Endothelial cell of umbilical vein (primary cell): ENCODE results near the gene TBC1D9B.

ENCODE experiments used
- CTCF ChIP-seq, 2 donors: IDR thresholded peaks; 1 replicate in 1 of 2; 2 replicates in 1 of 2; pipeline ENCODE4 v1.5.1; 2011; ENCODE audit warnings: low read length in 2 of 2, mild to moderate bottlenecking in 2 of 2, moderate library complexity in 2 of 2, control low read depth in 1 of 2, inconsistent platforms in 1 of 2, low read depth in 1 of 2; ENCODE audit not compliant: insufficient read depth in 1 of 2; ENCODE audit errors: extremely low read depth in 1 of 2
- EZH2 ChIP-seq: IDR thresholded peaks from 2 replicates; pipeline ENCODE4 v1.6.1; 2012; ENCODE audit warnings: borderline replicate concordance, low read depth, mild to moderate bottlenecking, moderate library complexity, low read length, inconsistent platforms; ENCODE audit not compliant: severe bottlenecking
- MYC ChIP-seq: IDR thresholded peaks from one replicate; pipeline ENCODE4 v1.6.1; 2011; ENCODE audit warnings: mild to moderate bottlenecking, low read depth, low read length
- POLR2A ChIP-seq: IDR thresholded peaks from 2 replicates; pipeline ENCODE4 v1.6.1; 2012; ENCODE audit warnings: low read depth, mild to moderate bottlenecking, control low read depth, low read length
- POLR2AphosphoS5 ChIP-seq: IDR thresholded peaks from 2 replicates; pipeline ENCODE4 v1.6.1; 2012; ENCODE audit warnings: low read depth, mild to moderate bottlenecking, control low read depth, low read length, moderate library complexity; ENCODE audit not compliant: insufficient read depth

GRCh38 chr5:179841621-179842020, 66.1 kb downstream of the TBC1D9B start:
- no peak for TF ChIP-seq CTCF (IDR thresholded peaks at IDR 0.05; ENCODE audit: extremely low read depth in 1 of 2, insufficient read depth in 1 of 2, low read depth in 1 of 2, low read length in 2 of 2)
- no peak for TF ChIP-seq POLR2A
- TF ChIP-seq POLR2AphosphoS5, result no peak
- TF ChIP-seq EZH2, result no peak
- TF ChIP-seq MYC, result no peak
